ENCODE data around the gene NRF1.

DNA sequence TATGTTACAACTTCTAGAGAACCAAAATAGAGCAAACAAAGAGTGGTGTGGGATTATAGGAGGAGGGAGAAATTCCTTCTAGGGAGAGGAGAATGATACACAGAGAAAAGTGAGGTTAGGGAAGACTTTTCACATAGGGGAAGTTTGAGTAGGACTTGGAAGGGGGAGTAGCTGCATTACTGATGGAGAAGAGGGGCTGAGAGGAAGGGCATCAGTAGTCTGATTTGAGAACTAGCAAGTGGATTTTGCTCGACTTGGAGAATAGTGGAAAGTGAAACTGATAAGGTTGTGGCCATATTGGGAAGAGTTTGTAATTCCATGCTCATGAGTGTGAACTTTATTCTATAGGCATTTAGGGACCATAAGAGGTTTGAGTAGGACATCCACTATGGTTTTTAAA is 6.1 kb downstream of the NRF1 start:
- TF ChIP-seq ZNF384 (IDR thresholded peaks at IDR 0.05), result no peak
- TF ChIP-seq NFRKB (IDR thresholded peaks at IDR 0.05), result no peak
- TF ChIP-seq SP1 (IDR thresholded peaks at IDR 0.05), result no peak
- TF ChIP-seq ARNT (IDR thresholded peaks at IDR 0.05), result no peak
- no peak for TF ChIP-seq BHLHE40 (IDR thresholded peaks at IDR 0.05; ENCODE audit: borderline replicate concordance)
- no peak for TF ChIP-seq HDGF (IDR thresholded peaks at IDR 0.05; ENCODE audit: borderline replicate concordance)

All from HEK293T (cell line).